ENCODE results near the gene WDFY2.

WDFY2 gene

GRCh38 chr13:51745243-51745642, 161.0 kb downstream of the WDFY2 start:
- H3F3A ChIP-seq (ENCODE audit: insufficient read depth): no peaks in the 10 kb centered on the region
- H3K4me3 ChIP-seq (ENCODE audit: insufficient read depth, low read length, poor library complexity, severe bottlenecking): no peak overlapping the region
- H2AFZ ChIP-seq (ENCODE audit: low read depth, low read length, severe bottlenecking): no peak overlapping the region
- peaks cover 3% of the 10 kb centered on the region; the same call in 1 of the 2 replicates for H3K9me3 ChIP-seq (ENCODE audit: insufficient read depth, low read length)
- no peaks in the 10 kb centered on the region for H3K79me2 ChIP-seq (ENCODE audit: insufficient read depth, low read length)
- no peaks in the 10 kb centered on the region for H3K27me3 ChIP-seq (ENCODE audit: low read length)
- TF ChIP-seq CTCF (IDR thresholded peaks at IDR 0.05; ENCODE audit: insufficient read depth, low read length, poor library complexity, severe bottlenecking): no peak
- no peak for TF ChIP-seq EZH2phosphoT487 (conservative IDR thresholded peaks at IDR 0.05; ENCODE audit: low read length)
- H3K9ac ChIP-seq (ENCODE audit: low read length): no peak overlapping the region
- no peak overlapping the region for H3K27ac ChIP-seq (ENCODE audit: low read depth, low read length)
- peaks cover 2% of the 10 kb centered on the region; the same call in 1 of the 2 replicates for H3K36me3 ChIP-seq (ENCODE audit: low read length)
- no peaks in the 10 kb centered on the region for H4K20me1 ChIP-seq (ENCODE audit: low read depth, low read length)
- no peaks in the 10 kb centered on the region for H3K9me2 ChIP-seq (replicated peaks; ENCODE audit: insufficient read depth, low read length)
- H3K4me2 ChIP-seq (ENCODE audit: low read depth, low read length, poor library complexity, severe bottlenecking): no peak overlapping the region

- Histone ChIP-seq H3K9me2 (replicated peaks; ENCODE audit: insufficient read depth, low read length) (no peaks in the 10 kb centered on the region), H3K9me3 (ENCODE audit: insufficient read depth, low read length) (peaks cover 3% of the 10 kb centered on the region; the same call in 1 of the 2 replicates), H3K27ac (ENCODE audit: low read depth, low read length) (no peak overlapping the region), H3K4me3 (ENCODE audit: insufficient read depth, low read length, poor library complexity, severe bottlenecking) (no peak overlapping the region), H4K20me1 (ENCODE audit: low read depth, low read length) (no peaks in the 10 kb centered on the region), H3K4me2 (ENCODE audit: low read depth, low read length, poor library complexity, severe bottlenecking) (no peak overlapping the region), H3F3A (ENCODE audit: insufficient read depth) (no peaks in the 10 kb centered on the region), H3K79me2 (ENCODE audit: insufficient read depth, low read length) (no peaks in the 10 kb centered on the region), H3K27me3 (ENCODE audit: low read length) (no peaks in the 10 kb centered on the region), H3K9ac (ENCODE audit: low read length) (no peak overlapping the region), H3K36me3 (ENCODE audit: low read length) (peaks cover 2% of the 10 kb centered on the region; the same call in 1 of the 2 replicates), H2AFZ (ENCODE audit: low read depth, low read length, severe bottlenecking) (no peak overlapping the region)
- TF ChIP-seq CTCF (IDR thresholded peaks at IDR 0.05; ENCODE audit: insufficient read depth, low read length, poor library complexity, severe bottlenecking): no peak
- no peak for TF ChIP-seq EZH2phosphoT487 (conservative IDR thresholded peaks at IDR 0.05; ENCODE audit: low read length)
These were observed 162.5 kb downstream of the WDFY2 start for GRCh38 chr13:51746802-51747201.

- H4K20me1 ChIP-seq (ENCODE audit: low read depth, low read length): no peaks in the 10 kb centered on the region
- peaks cover 2% of the 10 kb centered on the region; the same call in 1 of the 2 replicates for H3K36me3 ChIP-seq (ENCODE audit: low read length)
- H2AFZ ChIP-seq (ENCODE audit: low read depth, low read length, severe bottlenecking): no peak overlapping the region
- H3K4me3 ChIP-seq (ENCODE audit: insufficient read depth, low read length, poor library complexity, severe bottlenecking): no peak overlapping the region
- H3F3A ChIP-seq (ENCODE audit: insufficient read depth): no peaks in the 10 kb centered on the region
- no peak overlapping the region for H3K9ac ChIP-seq (ENCODE audit: low read length)
- H3K9me3 ChIP-seq (ENCODE audit: insufficient read depth, low read length): peaks cover 3% of the 10 kb centered on the region; the same call in 1 of the 2 replicates
- no peaks in the 10 kb centered on the region for H3K27me3 ChIP-seq (ENCODE audit: low read length)
- no peak overlapping the region for H3K27ac ChIP-seq (ENCODE audit: low read depth, low read length)
- TF ChIP-seq CTCF (IDR thresholded peaks at IDR 0.05; ENCODE audit: insufficient read depth, low read length, poor library complexity, severe bottlenecking) (no peak), EZH2phosphoT487 (conservative IDR thresholded peaks at IDR 0.05; ENCODE audit: low read length) (no peak)
- H3K9me2 ChIP-seq (replicated peaks; ENCODE audit: insufficient read depth, low read length): no peaks in the 10 kb centered on the region
- H3K4me2 ChIP-seq (ENCODE audit: low read depth, low read length, poor library complexity, severe bottlenecking): no peak overlapping the region
- no peaks in the 10 kb centered on the region for H3K79me2 ChIP-seq (ENCODE audit: insufficient read depth, low read length)
These were observed 163.5 kb downstream of the WDFY2 start for GRCh38 chr13:51747438-51748434.
